HG02588 (cell line): ENCODE data around the gene EZR.

Source experiments
- ATAC-seq: cut with Tn5 transposase; IDR thresholded peaks from one replicate; pipeline ENCODE4 v1.9.1; 2021; ENCODE audit warnings: mild to moderate bottlenecking, moderate library complexity; ENCODE audit not compliant: unreplicated experiment

The EZR gene

DNA sequence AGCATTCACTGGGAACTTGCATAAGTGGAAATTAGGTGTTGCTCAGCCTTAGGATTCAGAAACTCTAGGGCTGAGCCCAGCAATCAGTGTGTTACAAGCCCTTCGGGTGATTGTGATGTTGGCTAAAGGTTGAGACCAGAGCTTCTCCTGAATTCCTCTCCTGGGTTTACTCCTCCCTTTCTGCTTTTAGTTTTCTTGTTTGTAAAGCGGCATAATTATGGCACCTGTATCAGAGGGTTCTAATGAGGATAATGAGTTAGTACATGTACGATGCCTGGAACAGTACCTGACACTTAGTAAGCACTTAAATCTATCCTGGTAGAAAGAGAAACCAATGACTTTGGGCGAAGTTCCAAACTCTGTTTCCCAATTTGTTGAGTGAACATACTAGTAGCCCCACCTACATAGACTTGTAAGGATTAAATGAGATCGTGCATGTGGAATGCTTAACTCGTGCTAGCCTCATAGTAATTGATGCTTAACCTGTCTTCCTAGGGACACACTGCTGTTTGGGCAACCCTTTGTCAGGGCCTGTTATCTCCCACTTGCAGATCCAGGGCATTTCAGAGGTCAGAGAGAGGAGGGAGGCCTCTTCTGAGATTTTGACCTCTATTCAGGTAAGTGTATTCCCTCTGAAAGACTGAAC is 932 bp upstream of the EZR start:
- no peak for ATAC-seq

DNA sequence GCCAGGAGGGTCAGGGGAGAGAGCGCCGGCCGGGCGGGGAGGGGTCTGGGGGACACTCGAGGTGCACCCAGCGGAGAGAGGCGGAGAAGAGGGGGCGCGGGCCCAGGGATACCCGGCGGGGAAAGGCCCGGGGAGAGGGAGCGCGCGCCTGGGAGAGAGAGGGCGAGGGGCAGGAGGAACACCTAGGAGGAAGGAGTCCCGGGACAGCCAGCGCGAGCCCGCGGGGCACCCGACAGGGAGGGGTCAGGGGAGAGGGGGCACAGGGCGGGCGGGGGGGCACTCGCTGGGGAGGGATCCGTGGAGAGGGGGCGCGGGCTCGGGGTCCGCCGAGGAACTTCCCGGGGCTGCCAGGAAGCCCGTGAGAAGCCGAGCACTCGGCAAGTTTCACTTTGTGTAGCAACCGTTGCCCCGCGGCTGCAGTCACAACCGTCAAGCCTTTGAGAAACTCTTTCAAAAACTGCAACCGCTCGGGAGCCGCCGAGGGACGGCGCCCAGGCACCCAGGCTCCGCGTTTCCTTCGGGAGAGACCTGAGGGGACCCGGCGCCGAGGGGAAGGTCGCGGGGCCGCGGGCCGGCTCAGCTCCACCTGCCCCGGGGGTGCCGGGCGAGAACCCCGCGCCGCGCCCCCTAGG is 471 bp downstream of the EZR start:
- ATAC-seq, result peak; percentile 17

DNA sequence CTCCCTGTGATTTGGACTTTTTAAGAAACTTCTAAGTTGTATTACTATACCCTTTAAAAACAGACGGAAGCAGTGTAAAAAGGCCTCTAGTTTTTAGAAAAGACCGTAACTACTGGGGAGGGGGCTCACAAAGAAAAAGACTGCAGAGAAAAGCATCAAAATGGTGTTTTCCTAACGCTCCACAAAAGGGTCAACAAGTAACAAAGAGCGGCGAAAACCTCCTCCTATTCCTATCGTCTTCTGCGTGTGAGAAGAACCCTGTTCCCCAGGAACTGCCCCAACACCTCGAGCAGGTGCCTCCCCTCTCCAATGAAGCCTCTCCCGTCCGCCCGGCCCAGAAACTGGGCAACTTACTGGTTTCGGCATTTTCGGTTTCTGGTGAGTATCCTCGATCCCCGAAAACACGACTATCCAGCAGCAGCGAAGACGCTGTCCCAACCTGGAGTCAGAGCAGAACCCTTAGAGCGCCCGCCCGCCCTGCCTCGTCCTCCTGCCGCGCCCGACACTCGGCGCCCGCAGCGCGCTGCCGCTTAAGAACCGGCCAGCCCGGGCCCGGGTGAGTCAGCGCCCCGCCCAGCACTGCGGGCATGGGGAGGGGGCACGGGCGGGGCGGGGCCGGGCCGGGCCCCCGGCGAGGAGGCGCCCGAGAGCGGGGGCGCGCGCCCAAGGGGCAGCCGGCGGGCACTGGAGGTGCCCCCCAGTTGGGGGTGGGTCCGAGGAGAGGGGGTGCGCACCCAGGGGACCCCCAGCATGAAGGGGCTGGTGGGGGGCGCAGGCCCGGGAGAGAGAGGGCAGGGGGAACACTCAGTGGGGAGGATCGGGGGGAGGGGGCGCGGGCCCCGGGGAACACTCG is 1.2 kb downstream of the EZR start:
- peak; percentile 40 for ATAC-seq

DNA sequence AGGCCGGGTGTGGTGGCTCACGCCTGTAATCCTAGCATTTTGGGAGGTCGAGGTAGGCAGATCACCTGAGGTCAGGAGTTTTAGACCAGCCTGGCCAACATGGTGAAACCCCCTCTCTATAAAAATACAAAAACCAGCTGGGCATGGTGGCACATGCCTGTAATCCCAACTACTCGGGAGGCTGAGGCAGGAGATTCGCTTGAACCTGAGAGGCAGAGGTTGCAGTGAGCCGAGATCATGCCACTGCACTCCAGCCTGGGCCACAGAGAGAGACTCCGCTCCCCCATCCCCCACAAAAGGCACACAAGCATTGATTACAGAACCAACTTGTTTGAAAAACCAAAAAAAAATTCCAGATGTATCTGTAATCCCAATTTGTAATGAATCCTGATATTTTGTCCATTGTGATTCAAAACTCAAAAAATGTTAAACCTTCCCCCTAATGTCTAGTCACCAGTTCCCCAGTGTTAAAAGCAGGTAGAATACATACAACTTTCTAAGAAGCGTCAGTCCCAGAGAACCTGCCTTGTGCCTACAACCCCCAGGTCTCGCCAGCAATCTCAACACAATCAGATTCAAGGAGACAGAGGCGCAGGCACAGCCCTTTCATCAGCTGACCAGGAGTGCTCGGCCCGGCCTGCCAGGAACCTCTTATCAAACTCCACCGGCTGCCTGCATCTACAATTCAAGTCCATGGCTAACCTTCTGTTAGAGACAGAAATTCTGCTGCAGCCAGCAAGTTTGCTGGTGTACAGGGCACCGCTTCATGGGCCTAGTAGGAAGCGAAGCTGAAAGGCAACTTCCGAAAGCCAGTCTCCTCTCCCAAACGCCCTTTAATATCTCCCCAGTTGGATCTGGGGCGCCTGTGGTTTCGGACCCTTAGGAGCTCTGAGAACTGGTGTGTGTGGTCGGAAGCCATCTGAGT is 2.1 kb downstream of the EZR start:
- ATAC-seq, result no peak

DNA sequence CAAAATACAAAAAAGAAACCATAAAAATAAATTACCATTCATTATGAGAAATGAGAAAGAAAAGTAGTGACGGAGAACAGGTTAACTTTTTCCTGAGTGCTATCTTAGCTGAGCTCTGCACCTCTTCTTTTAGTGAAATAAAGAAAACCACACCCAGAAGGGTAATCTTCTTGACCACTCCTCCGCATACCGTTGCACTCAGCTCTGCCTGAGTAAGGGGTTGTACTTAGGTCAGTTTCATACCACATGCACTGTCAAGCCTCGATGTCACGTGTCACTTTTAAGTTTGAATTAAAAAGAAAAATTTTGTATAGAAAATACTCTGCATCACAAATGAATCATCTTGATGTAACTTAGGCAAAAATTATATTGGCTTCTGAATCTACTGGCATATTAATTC is 2.8 kb downstream of the EZR start:
- ATAC-seq, result no peak

DNA sequence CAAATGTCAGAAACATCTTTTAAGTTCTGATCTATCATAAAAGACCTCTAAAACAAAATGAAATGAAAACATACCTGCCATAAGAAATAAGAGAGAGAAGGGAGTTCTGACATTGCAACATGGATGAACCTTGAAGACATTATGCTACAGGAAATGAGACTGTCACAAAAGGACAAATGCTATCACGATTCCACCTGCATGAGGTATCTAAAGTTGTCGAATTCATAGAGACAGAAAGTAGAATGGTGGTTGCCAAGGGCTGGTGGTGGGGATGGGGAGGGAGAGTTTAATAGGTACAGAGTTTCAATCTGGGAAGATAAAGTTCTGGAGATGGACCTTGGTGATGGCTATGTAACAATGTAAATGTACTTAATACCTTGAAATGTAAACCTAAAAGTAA is 3.3 kb downstream of the EZR start:
- no peak for ATAC-seq

DNA sequence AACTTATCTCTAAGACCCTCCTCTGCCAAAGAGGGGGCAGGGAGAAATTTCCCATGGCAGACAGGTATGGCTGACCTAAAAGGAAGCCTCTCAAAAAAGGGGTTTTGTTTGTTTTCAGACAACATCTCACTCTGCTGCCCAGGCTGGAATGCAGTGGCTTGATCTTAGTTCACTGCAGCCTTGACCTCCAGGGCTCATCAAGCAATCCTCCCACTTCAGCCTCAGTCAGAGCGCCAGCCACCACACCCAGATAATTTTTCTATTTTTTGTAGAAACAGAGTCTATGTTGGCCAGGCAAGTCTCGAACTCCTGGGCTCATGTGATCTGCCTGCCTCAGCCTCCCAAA is 3.8 kb downstream of the EZR start:
- no peak for ATAC-seq

DNA sequence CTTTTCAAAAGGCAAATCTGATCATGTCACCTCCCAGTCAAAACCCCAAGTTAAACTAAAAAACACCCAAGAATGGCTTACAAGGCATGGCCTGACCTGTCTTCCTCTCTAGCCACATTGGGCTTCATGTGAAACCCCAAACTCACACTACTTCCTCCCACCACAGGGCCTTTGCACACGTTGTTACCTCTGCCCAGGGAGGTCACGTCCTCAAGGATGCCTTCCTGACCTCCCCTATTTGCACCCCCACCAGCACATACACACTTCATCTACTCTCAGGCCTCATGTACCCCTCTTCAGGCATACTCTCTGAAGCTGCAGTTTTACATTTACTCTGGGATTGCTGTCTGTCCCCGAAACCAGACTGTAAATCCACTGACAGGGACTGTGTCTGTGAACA is 6.1 kb downstream of the EZR start:
- ATAC-seq, result no peak

DNA sequence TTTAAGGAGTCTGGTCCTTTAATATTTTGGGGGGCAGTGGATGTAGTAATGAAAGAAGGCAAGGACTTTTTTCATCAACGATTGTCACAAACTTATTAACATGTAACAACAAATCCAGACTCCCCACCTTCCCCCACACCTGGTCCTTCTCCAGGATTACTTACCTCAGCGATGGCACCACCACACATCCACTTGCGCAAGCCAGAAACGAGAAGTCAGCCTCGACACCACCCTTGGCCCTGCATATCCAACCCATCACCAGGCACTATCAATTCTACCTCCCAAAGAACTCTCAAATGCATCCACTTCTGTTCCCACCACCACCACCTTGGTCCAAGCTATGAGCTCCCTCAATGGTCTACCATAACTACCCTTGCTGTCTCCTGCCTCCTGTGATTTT is 6.6 kb downstream of the EZR start:
- no peak for ATAC-seq

DNA sequence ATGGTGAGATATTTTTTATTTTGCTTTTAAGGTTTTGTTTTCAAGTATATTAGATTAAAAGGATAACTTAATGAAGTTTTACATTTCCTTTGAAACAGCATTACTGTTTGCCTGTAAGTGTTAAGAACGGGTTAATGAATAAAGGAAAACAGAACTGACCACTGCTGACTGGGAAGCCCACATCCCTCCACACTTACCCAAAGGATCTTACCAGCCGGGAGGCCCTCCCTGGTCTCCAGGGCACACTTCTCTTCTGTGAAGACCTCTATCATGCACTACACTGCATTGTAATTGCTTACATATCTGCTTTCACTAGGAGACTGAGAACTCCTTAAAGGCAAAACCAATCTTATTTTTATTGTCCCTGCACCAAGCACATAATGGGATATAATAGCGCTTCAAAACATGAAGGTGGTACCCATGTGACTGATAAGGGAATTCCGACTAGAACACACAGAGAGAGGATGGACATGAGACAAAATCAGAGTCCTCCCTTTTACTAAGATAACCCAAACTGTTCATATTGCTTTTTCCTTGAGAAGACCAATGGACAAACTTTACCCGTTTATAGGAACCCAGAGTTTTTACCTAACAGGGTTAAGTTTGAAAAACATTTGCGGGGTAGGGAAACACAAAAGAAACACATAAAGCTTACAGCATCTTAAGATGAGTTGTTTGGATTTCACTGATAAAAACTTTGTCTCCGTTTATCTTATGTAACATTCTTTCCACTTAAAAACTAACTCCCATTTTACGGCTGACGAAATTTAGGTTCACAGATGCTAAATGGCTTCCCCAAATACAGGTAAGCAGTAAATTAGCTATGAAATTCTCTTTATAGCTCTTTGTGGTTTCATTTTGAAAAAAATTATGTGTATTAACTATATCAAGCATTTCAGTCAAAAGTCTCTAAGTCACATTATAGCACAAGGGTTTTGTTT is 8.7 kb downstream of the EZR start:
- ATAC-seq, result no peak

DNA sequence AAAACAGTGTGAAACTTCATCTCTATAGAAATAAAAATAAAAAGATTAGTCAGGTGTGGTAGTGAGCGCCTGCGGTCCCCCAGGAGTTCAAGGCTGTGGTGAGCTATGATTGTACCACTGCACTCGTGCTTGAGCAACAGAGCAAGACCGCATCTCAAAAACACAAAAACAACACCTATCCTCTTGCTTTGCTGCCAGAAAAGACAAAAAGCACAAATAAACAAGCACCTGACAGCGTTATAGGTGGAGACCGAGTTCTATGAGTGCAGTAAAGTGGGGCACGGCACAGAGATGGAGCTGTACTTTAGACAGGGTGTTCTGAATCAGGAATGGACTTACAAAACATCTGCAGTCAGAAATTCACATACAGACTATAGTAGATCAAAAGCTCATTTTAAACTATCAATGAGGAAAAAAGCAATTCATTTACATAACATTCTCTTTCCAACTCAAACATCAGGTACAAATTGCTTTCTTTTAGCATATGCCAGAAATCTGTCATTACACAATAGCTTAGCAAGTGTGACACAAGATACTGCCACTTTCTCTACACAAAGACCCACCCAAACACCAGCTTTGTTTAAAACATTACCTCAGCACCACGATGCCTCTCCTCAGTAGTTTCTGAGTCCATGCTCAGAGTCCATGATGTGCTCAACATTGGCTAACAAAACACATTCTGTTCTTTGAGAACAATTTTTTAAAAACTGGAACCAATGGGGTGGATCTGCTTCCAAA is 10.1 kb downstream of the EZR start:
- ATAC-seq, result peak; percentile 70

DNA sequence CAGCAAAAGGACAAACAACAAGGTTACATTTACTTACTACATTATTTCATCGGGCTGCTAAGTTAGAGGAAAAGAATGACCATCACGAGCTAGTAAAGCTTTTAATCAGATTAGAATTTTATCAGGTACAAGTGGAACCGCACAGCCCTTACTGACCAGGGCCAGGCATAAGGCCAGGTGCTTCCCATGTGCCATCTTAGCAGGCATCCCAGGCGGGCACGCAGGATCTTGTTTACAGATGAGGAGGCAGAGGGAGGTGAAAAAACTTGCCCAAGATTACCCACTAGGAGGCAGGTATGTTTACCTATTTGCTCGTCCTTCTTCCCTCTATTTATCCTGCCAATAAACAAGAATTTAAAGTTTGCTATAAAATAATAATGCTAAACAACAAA is 10.7 kb downstream of the EZR start:
- no peak for ATAC-seq

DNA sequence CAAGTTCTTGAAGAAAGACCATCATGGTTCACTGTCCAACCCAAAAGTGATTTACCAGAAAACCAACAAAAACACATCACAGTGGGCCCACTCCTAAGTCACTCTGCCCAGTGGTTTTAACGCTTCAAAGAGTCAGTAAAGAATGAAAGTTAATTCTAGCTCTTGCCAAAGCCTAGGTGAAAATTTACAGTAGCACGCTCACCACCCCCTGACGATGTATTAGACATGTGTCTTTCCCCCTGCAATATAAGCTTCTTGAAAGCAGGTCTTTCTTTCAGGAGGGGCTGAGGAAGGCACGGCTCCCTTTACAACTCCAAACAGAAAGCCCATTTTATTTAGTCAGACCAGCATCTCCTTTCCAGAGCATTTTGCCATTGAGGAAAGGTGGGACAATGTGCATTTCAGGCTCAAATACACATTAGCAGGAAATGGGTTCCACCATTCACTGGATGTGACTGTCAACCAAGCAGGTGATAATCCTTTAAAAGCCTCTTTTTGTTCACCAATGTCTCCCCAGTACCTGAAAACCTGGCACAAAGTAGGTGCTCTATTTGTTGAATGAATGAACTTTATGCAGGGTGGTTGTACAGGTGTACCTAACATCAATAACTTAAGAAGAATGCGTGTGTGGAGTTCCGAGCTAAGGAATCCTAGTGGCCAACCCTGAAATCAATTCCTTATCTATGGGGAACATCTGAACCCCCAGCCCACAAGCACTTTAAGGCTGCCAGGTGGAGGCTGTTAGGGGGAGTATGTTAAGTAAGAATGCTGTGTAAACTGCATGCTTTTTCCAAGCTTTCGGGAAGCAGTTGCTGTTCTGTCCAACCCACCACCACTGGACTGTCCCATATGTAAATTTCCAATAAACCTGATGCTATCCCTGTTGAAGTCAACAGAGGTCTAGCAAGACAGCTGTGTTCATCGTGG is 11.4 kb downstream of the EZR start:
- ATAC-seq, result no peak

DNA sequence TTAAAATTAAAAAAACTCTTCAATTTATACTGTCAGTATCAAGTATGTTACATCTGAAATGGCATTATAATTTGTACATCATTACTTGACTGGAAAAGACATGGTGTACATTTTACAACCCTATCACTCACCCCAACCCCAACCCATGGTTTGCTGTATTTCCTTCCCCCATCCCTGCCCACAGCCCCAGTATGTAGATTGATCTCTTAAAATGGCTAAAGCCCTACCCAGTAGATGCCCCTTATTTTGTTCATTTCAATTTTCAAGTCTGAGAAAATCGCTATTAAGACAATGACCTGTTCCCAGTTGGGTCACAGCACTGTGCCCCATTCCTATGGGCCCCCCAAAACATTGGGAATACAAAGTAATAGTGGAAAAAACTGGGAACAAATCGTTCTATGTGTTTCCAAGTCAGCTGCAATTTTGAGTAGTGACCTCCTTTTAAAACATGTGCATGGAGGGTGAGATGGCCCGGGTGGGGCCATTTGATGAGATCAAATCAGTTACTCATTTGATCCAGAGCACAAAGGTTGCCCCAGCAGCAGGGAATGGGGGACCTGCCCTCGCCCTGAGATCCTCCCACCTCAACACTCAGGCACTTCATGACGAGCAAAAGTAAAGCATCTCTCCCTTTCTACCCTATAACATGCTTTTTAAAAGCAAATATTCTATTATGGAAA is 13.3 kb downstream of the EZR start:
- ATAC-seq, result no peak

DNA sequence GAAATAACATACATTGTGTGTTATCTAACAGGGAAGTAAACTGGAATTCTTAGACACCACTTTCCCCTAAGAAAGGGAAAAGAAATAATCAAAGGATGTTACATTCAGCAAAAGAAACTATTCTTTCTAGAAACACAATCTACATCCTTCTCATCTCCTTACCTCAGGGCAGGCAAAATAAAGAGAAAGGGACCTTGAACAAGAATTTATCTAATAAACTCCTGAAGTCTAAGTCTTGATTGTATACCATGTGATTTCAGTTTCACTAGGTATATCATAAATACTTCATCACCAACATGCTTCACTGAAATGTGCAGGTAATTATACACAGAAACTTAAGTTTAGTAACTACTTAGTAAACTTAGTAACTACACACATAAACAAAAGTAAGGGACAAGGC is 15.0 kb downstream of the EZR start:
- ATAC-seq, result no peak

DNA sequence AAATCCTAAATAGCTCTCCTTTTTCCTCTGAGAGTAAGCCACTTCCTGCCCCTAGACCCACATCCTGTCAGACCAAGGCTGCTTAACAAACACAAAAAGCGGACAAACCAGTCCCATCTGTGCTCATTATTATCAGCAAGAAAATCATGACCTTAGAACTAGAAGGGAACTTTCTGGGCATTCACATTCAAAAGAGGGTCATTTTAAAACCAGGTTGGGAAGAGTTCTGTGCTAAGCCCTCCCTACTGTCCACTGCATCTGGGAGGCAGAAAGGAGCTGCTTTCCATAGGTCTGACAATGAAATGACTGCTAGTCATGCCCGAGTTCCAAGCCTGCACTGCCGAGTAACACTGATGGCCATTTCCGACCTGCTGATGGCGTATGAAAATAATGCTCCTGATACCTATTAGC is 15.4 kb downstream of the EZR start:
- ATAC-seq, result no peak

DNA sequence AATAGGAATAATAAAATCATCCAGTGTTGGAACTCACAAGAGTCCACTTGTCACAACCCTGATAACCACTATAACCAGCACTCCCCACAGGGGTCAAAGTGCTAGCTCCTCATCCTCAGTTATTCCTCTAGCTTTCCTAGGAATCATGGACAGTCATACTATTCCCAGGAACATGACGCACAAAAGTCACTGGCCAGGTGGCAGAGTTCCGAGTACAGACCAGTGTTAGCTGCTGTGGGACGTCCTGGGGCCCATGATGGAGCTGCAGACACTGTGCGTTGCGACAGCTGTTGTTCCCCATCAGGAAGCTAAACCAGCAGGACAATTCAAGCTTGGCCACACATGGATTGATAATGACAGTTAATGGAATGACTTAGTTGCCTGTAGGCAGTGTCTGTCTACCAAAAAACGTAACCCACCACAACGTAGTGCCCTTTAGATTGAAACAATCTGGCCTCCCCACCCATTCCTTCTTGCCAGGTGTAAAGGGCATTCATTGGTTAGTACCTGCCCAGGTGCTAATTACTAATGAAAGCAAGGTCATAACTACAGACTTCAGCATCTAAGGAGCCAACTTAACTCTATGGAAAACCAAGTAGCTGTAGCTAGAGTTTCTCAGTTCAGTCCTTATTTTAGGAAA is 17.4 kb downstream of the EZR start:
- ATAC-seq, result no peak
